ENCODE results near the gene S100A7A. TPM values are rescaled to one million over a fixed set of nuclear protein-coding genes. Genes with fewer than 3 reads are reported as not detected.
A peak's percentile ranks its signal among the peaks of the same experiment; 100 is the strongest.
"Not testable (repeated sequence)": the region's sequence is repeated elsewhere in the genome, so short reads cannot be mapped to it uniquely, and the experiment has no call there.

S100A7A gene
- polyA plus RNA-seq, 10 donors: not detected

- DNase-seq: no peak
Observed at GRCh38 chr1:153456396-153456795, 40.1 kb downstream of the S100A7A start.

GRCh38 chr1:153459655-153460054, 43.3 kb downstream of the S100A7A start:
- no peak for DNase-seq

- no peak for DNase-seq
Observed at GRCh38 chr1:153460551-153460950, 44.2 kb downstream of the S100A7A start, which contains the start of gene S100A7. S100A7 (minus strand) TSS chr1:153460651; CDS start chr1:153459013, 1,638 bp downstream.

GRCh38 chr1:153462741-153463140, 46.4 kb downstream of the S100A7A start:
- not testable (repeated sequence) for DNase-seq

- peak in 2 of 3 donors; percentile 52 to 57 for DNase-seq
Observed at GRCh38 chr1:153465811-153466636, 49.7 kb downstream of the S100A7A start.

- DNase-seq: no peak
Observed at GRCh38 chr1:153466908-153467307, 50.6 kb downstream of the S100A7A start.

GRCh38 chr1:153470707-153471106, 54.4 kb downstream of the S100A7A start:
- no peak for DNase-seq

Other genes starting within 250 kb of the S100A7A start
- gene LELP1, start 213.1 kb upstream of the S100A7A start, polyA plus RNA-seq (ENCODE audit: insufficient read length in 10 of 10): not detected
- gene PRR9, start 198.9 kb upstream of the S100A7A start, polyA plus RNA-seq (ENCODE audit: insufficient read length in 10 of 10): not detected
- gene LORICRIN, start 156.8 kb upstream of the S100A7A start, polyA plus RNA-seq (ENCODE audit: insufficient read length in 10 of 10): not detected
- under 1 TPM in 2 of 10 donors, not detected in 8; 0.25 to 0.26 TPM for gene PGLYRP3, start 103.6 kb upstream of the S100A7A start, polyA plus RNA-seq (ENCODE audit: insufficient read length in 10 of 10)
- gene PGLYRP4, start 67.7 kb upstream of the S100A7A start, polyA plus RNA-seq (ENCODE audit: insufficient read length in 10 of 10): 1 to 10 TPM in 2 of 10 donors, not detected in 8; 1.1 to 1.7 TPM
- gene S100A9, start 58.7 kb upstream of the S100A7A start, polyA plus RNA-seq (ENCODE audit: insufficient read length in 10 of 10): 10 to 100 TPM in 9 of 10 donors, 1 to 10 TPM in 1; 9.4 to 40.7 (median 25.4) TPM
- 1 to 10 TPM in 6 of 10 donors, under 1 TPM in 3, not detected in 1; 0.26 to 4.9 (median 1.8) TPM for gene S100A12, start 40.9 kb upstream of the S100A7A start, polyA plus RNA-seq (ENCODE audit: insufficient read length in 10 of 10)
- gene S100A8, start 25.4 kb upstream of the S100A7A start, polyA plus RNA-seq (ENCODE audit: insufficient read length in 10 of 10): 10 to 100 TPM in 8 of 10 donors, 1 to 10 TPM in 2; 4.7 to 37.0 (median 13.9) TPM
- not detected for gene S100A7, start 44.1 kb downstream of the S100A7A start, polyA plus RNA-seq (ENCODE audit: insufficient read length in 10 of 10)
- 100 to 1,000 TPM; 159 to 322 (median 210) TPM for gene S100A6, start 119.5 kb downstream of the S100A7A start, polyA plus RNA-seq (ENCODE audit: insufficient read length in 10 of 10)
- gene S100A5, start 124.4 kb downstream of the S100A7A start, polyA plus RNA-seq (ENCODE audit: insufficient read length in 10 of 10): under 1 TPM in 5 of 10 donors, not detected in 5; 0.23 to 0.65 (median 0.41) TPM
- gene S100A4, start 129.3 kb downstream of the S100A7A start, polyA plus RNA-seq (ENCODE audit: insufficient read length in 10 of 10): 100 to 1,000 TPM; 162 to 254 (median 206) TPM
- gene S100A3, start 132.7 kb downstream of the S100A7A start, polyA plus RNA-seq (ENCODE audit: insufficient read length in 10 of 10): 1 to 10 TPM in 4 of 10 donors, under 1 TPM in 4, not detected in 2; 0.35 to 1.2 (median 0.86) TPM
- gene S100A2, start 149.3 kb downstream of the S100A7A start, polyA plus RNA-seq (ENCODE audit: insufficient read length in 10 of 10): 10 to 100 TPM in 2 of 10 donors, 1 to 10 TPM in 6, under 1 TPM in 2; 0.35 to 11.4 (median 1.5) TPM
- gene S100A16, start 196.6 kb downstream of the S100A7A start, polyA plus RNA-seq (ENCODE audit: insufficient read length in 10 of 10): 10 to 100 TPM; 41.9 to 80.4 (median 56.6) TPM
- 10 to 100 TPM in 2 of 10 donors, under 1 TPM in 6, not detected in 2; 0.22 to 51.2 (median 0.36) TPM for gene S100A14, start 199.8 kb downstream of the S100A7A start, polyA plus RNA-seq (ENCODE audit: insufficient read length in 10 of 10)
- gene S100A13, start 211.0 kb downstream of the S100A7A start, polyA plus RNA-seq (ENCODE audit: insufficient read length in 10 of 10): 10 to 100 TPM; 55.3 to 95.0 (median 78.7) TPM
- gene S100A1, start 211.9 kb downstream of the S100A7A start, polyA plus RNA-seq (ENCODE audit: insufficient read length in 10 of 10): 10 to 100 TPM in 5 of 10 donors, 1 to 10 TPM in 5; 2.6 to 16.6 (median 10.0) TPM
- 10 to 100 TPM; 77.9 to 97.5 (median 88.2) TPM for gene CHTOP, start 217.5 kb downstream of the S100A7A start, polyA plus RNA-seq (ENCODE audit: insufficient read length in 10 of 10)
- gene SNAPIN, start 242.2 kb downstream of the S100A7A start, polyA plus RNA-seq (ENCODE audit: insufficient read length in 10 of 10): 10 to 100 TPM; 44.5 to 50.4 (median 46.6) TPM

Data from muscle of back (tissue), 11 donors.